ENCODE data around the gene TXNDC11.

TXNDC11 gene

GRCh38 chr16:11667221-11667823 lies 75.3 kb downstream of the TXNDC11 start:
- WGBS (ENCODE audit: insufficient coverage), result 83% methylated on average over 6 of the region's 11 CpGs
- Histone ChIP-seq H3K4me1 (ENCODE audit: control extremely low read depth in 1 of 4, control insufficient read depth in 4 of 4, insufficient read depth in 4 of 4, low read length in 3 of 4) (peaks cover 5 to 57% (median 41%) of the 10 kb centered on the region in 4 experiments), H3K27ac (ENCODE audit: insufficient read depth in 1 of 2, low read depth in 1 of 2, low read length in 2 of 2, poor library complexity in 1 of 2, severe bottlenecking in 2 of 2) (no peak overlapping the region), H3K9me3 (ENCODE audit: control extremely low read depth in 1 of 5, control insufficient read depth in 4 of 5, insufficient read depth in 2 of 5, low read depth in 1 of 5, low read length in 4 of 5) (no peaks in the 10 kb centered on the region), H3K4me3 (ENCODE audit: control insufficient read depth in 1 of 7, extremely low read depth in 1 of 7, insufficient read depth in 4 of 7, low read depth in 2 of 7, low read length in 6 of 7) (no peak overlapping the region), H3K36me3 (ENCODE audit: control insufficient read depth in 4 of 4, insufficient read depth in 4 of 4, low read length in 3 of 4) (no peaks in the 10 kb centered on the region), H3K27me3 (replicated peaks in 2 of 5; ENCODE audit: control insufficient read depth in 4 of 5, insufficient read depth in 5 of 5, low read length in 4 of 5) (no peaks in the 10 kb centered on the region)
- ChIA-PET CTCF (no interaction called here), POLR2A (no interaction called here)
- no peak for DNase-seq

GRCh38 chr16:11666103-11667055 lies 76.3 kb downstream of the TXNDC11 start:
- H3K9me3 ChIP-seq (ENCODE audit: control extremely low read depth in 1 of 5, control insufficient read depth in 4 of 5, insufficient read depth in 2 of 5, low read depth in 1 of 5, low read length in 4 of 5), result no peaks in the 10 kb centered on the region
- no peak overlapping the region for H3K27ac ChIP-seq (ENCODE audit: insufficient read depth in 1 of 2, low read depth in 1 of 2, low read length in 2 of 2, poor library complexity in 1 of 2, severe bottlenecking in 2 of 2)
- peak in 1 of 3 donors; percentile 54 for DNase-seq
- no peaks in the 10 kb centered on the region for H3K36me3 ChIP-seq (ENCODE audit: control insufficient read depth in 4 of 4, insufficient read depth in 4 of 4, low read length in 3 of 4)
- H3K4me1 ChIP-seq (ENCODE audit: control extremely low read depth in 1 of 4, control insufficient read depth in 4 of 4, insufficient read depth in 4 of 4, low read length in 3 of 4), result peaks cover 5 to 47% (median 38%) of the 10 kb centered on the region in 4 experiments
- POLR2A ChIA-PET, result no interaction called here
- H3K4me3 ChIP-seq (ENCODE audit: control insufficient read depth in 1 of 7, extremely low read depth in 1 of 7, insufficient read depth in 4 of 7, low read depth in 2 of 7, low read length in 6 of 7), result no peak overlapping the region
- H3K27me3 ChIP-seq (replicated peaks in 2 of 5; ENCODE audit: control insufficient read depth in 4 of 5, insufficient read depth in 5 of 5, low read length in 4 of 5), result no peaks in the 10 kb centered on the region
- WGBS (ENCODE audit: insufficient coverage), result 70% methylated on average over 8 of the region's 14 CpGs
- CTCF ChIA-PET, result interaction anchor here (0.6 to 1.5 kb wide), 2 partner anchors 10 to 11 kb away, joined by 3 read pairs; no protein-coding TSS in a partner anchor

- Histone ChIP-seq H3K9me3 (ENCODE audit: control extremely low read depth in 1 of 5, control insufficient read depth in 4 of 5, insufficient read depth in 2 of 5, low read depth in 1 of 5, low read length in 4 of 5) (no peaks in the 10 kb centered on the region), H3K27ac (ENCODE audit: insufficient read depth in 1 of 2, low read depth in 1 of 2, low read length in 2 of 2, poor library complexity in 1 of 2, severe bottlenecking in 2 of 2) (no peak overlapping the region), H3K4me1 (ENCODE audit: control extremely low read depth in 1 of 4, control insufficient read depth in 4 of 4, insufficient read depth in 4 of 4, low read length in 3 of 4) (peaks cover 5 to 37% (median 32%) of the 10 kb centered on the region in 4 experiments), H3K27me3 (replicated peaks in 2 of 5; ENCODE audit: control insufficient read depth in 4 of 5, insufficient read depth in 5 of 5, low read length in 4 of 5) (no peaks in the 10 kb centered on the region), H3K36me3 (ENCODE audit: control insufficient read depth in 4 of 4, insufficient read depth in 4 of 4, low read length in 3 of 4) (no peaks in the 10 kb centered on the region), H3K4me3 (ENCODE audit: control insufficient read depth in 1 of 7, extremely low read depth in 1 of 7, insufficient read depth in 4 of 7, low read depth in 2 of 7, low read length in 6 of 7) (peak overlapping the region in 1 of 7 experiments; percentile 5)
- WGBS (ENCODE audit: insufficient coverage), result 10% methylated on average over 2 of the region's 11 CpGs
- ChIA-PET POLR2A (no interaction called here), CTCF (interaction anchor here (1.5 to 1.7 kb wide), 2 partner anchors 13 kb away, joined by 3 to 7 read pairs; no protein-coding TSS in a partner anchor)
- DNase-seq, result peak in 1 of 3 donors; percentile 26
Observed at GRCh38 chr16:11665071-11665491, 77.6 kb downstream of the TXNDC11 start.

- DNase-seq, result no peak
- Histone ChIP-seq H3K27ac (ENCODE audit: insufficient read depth in 1 of 2, low read depth in 1 of 2, low read length in 2 of 2, poor library complexity in 1 of 2, severe bottlenecking in 2 of 2) (no peak overlapping the region), H3K9me3 (ENCODE audit: control extremely low read depth in 1 of 5, control insufficient read depth in 4 of 5, insufficient read depth in 2 of 5, low read depth in 1 of 5, low read length in 4 of 5) (no peaks in the 10 kb centered on the region), H3K4me3 (ENCODE audit: control insufficient read depth in 1 of 7, extremely low read depth in 1 of 7, insufficient read depth in 4 of 7, low read depth in 2 of 7, low read length in 6 of 7) (no peak overlapping the region), H3K27me3 (replicated peaks in 2 of 5; ENCODE audit: control insufficient read depth in 4 of 5, insufficient read depth in 5 of 5, low read length in 4 of 5) (no peaks in the 10 kb centered on the region), H3K36me3 (ENCODE audit: control insufficient read depth in 4 of 4, insufficient read depth in 4 of 4, low read length in 3 of 4) (no peaks in the 10 kb centered on the region), H3K4me1 (ENCODE audit: control extremely low read depth in 1 of 4, control insufficient read depth in 4 of 4, insufficient read depth in 4 of 4, low read length in 3 of 4) (peaks cover 3 to 18% (median 14%) of the 10 kb centered on the region in 4 experiments)
- 100% methylated on average over 5 of the region's 5 CpGs for WGBS (ENCODE audit: insufficient coverage)
- ChIA-PET POLR2A (no interaction called here), CTCF (no interaction called here)
Observed at GRCh38 chr16:11662582-11662981, 80.1 kb downstream of the TXNDC11 start.

GRCh38 chr16:11660565-11660964 lies 82.1 kb downstream of the TXNDC11 start:
- H3K9me3 ChIP-seq (ENCODE audit: control extremely low read depth in 1 of 5, control insufficient read depth in 4 of 5, insufficient read depth in 2 of 5, low read depth in 1 of 5, low read length in 4 of 5), result no peaks in the 10 kb centered on the region
- H3K27me3 ChIP-seq (replicated peaks in 2 of 5; ENCODE audit: control insufficient read depth in 4 of 5, insufficient read depth in 5 of 5, low read length in 4 of 5), result no peaks in the 10 kb centered on the region
- WGBS (ENCODE audit: insufficient coverage), result 95% methylated on average over 4 of the region's 12 CpGs
- H3K36me3 ChIP-seq (ENCODE audit: control insufficient read depth in 4 of 4, insufficient read depth in 4 of 4, low read length in 3 of 4), result no peaks in the 10 kb centered on the region
- no peak for DNase-seq
- H3K4me3 ChIP-seq (ENCODE audit: control insufficient read depth in 1 of 7, extremely low read depth in 1 of 7, insufficient read depth in 4 of 7, low read depth in 2 of 7, low read length in 6 of 7), result no peak overlapping the region
- H3K27ac ChIP-seq (ENCODE audit: insufficient read depth in 1 of 2, low read depth in 1 of 2, low read length in 2 of 2, poor library complexity in 1 of 2, severe bottlenecking in 2 of 2), result no peak overlapping the region
- CTCF ChIA-PET, result interaction anchor here (0.8 to 0.9 kb wide), 2 partner anchors 17 to 20 kb away, joined by 4 to 5 read pairs; no protein-coding TSS in a partner anchor
- POLR2A ChIA-PET, result interaction anchor here (0.6 kb wide), 1 partner anchor 41 kb away, joined by 6 read pairs; no protein-coding TSS in a partner anchor
- H3K4me1 ChIP-seq (ENCODE audit: control extremely low read depth in 1 of 4, control insufficient read depth in 4 of 4, insufficient read depth in 4 of 4, low read length in 3 of 4), result peaks cover 3 to 10% (median 7%) of the 10 kb centered on the region in 4 experiments

GRCh38 chr16:11658896-11659708 lies 83.6 kb downstream of the TXNDC11 start:
- WGBS (ENCODE audit: insufficient coverage), result over 99% methylated on average over 18 of the region's 19 CpGs
- POLR2A ChIA-PET, result no interaction called here
- CTCF ChIA-PET, result interaction anchor here (0.8 kb wide), 1 partner anchor 8 kb away, joined by 3 read pairs; no protein-coding TSS in a partner anchor
- H3K27me3 ChIP-seq (replicated peaks in 2 of 5; ENCODE audit: control insufficient read depth in 4 of 5, insufficient read depth in 5 of 5, low read length in 4 of 5), result no peaks in the 10 kb centered on the region
- H3K9me3 ChIP-seq (ENCODE audit: control extremely low read depth in 1 of 5, control insufficient read depth in 4 of 5, insufficient read depth in 2 of 5, low read depth in 1 of 5, low read length in 4 of 5), result no peaks in the 10 kb centered on the region
- H3K4me3 ChIP-seq (ENCODE audit: control insufficient read depth in 1 of 7, extremely low read depth in 1 of 7, insufficient read depth in 4 of 7, low read depth in 2 of 7, low read length in 6 of 7), result no peak overlapping the region
- no peaks in the 10 kb centered on the region for H3K36me3 ChIP-seq (ENCODE audit: control insufficient read depth in 4 of 4, insufficient read depth in 4 of 4, low read length in 3 of 4)
- peaks cover 0 to 5% (median 2%) of the 10 kb centered on the region in 4 experiments for H3K4me1 ChIP-seq (ENCODE audit: control extremely low read depth in 1 of 4, control insufficient read depth in 4 of 4, insufficient read depth in 4 of 4, low read length in 3 of 4)
- no peak overlapping the region for H3K27ac ChIP-seq (ENCODE audit: insufficient read depth in 1 of 2, low read depth in 1 of 2, low read length in 2 of 2, poor library complexity in 1 of 2, severe bottlenecking in 2 of 2)
- DNase-seq, result no peak
